ENCODE data around the gene PLPPR5. TPM values are rescaled to one million over a fixed set of nuclear protein-coding genes. Genes with fewer than 3 reads are reported as not detected.

PLPPR5 gene
- total and polyA plus RNA-seq, 2 of the 4 experiments (the other 2 are of a cell fraction), result under 0.01 to 0.05 TPM

DNA sequence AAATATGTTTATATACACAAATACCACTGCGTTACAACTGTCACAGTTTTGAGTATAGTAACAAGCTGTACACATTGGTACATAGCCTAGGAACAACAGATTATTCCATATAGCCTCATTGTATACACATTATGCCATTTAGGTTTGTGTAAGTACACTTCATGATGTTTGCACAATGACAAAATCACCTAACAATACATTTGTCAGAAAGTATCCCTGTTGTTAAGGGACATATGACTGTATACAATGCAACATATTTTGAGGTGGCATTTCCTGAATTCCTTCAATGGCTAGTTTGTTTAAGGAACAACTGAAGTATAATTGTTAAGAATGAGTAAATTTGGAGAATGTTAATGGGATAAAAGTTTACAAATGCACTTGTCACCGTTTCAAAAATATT lies 19.0 kb downstream of the PLPPR5 start:
- no CpG with 5 or more reads among the region's 2 CpGs for WGBS, 2 experiments (ENCODE audit: extremely low coverage in 2 of 2, insufficient read length in 1 of 2)
- Histone ChIP-seq H3K9ac (ENCODE audit: low read depth, low read length) (no peak overlapping the region), H3K27me3 (ENCODE audit: control insufficient read depth, insufficient read depth, low read length) (no peaks in the 10 kb centered on the region), H2AFZ (replicated peaks; ENCODE audit: low read length, poor library complexity) (no peak overlapping the region), H4K91ac (ENCODE audit: insufficient read depth, low read depth, low read length) (no peak overlapping the region), H3K9me1 (ENCODE audit: insufficient read depth, low read length) (no peaks in the 10 kb centered on the region), H3K18ac (ENCODE audit: low read depth, low read length) (no peak overlapping the region), H3K4me2 (ENCODE audit: low read depth, low read length) (no peak overlapping the region), H2BK120ac (ENCODE audit: low read depth, low read length) (no peak overlapping the region), H2BK15ac (ENCODE audit: low read depth, low read length) (no peak overlapping the region), H2AK5ac (ENCODE audit: low read depth, low read length) (no peak overlapping the region), H4K5ac (ENCODE audit: low read depth, low read length) (no peak overlapping the region), H3K27ac (ENCODE audit: insufficient read depth, low read length) (no peak overlapping the region), H3K4me3 (ENCODE audit: insufficient read depth, low read depth, low read length) (no peak overlapping the region), H3K9me3 (ENCODE audit: control insufficient read depth, insufficient read depth, low read length) (peaks cover 3% of the 10 kb centered on the region; the same call in 1 of the 2 replicates), H3K23ac (ENCODE audit: low read depth, low read length) (no peak overlapping the region), H3K36me3 (ENCODE audit: control insufficient read depth, insufficient read depth, low read length) (no peaks in the 10 kb centered on the region), H4K8ac (ENCODE audit: low read depth in 2 of 2, low read length in 2 of 2) (no peak overlapping the region), H3K14ac (replicated peaks; ENCODE audit: low read depth, low read length) (no peak overlapping the region), H3K4me1 (ENCODE audit: control insufficient read depth, insufficient read depth, low read length) (no peaks in the 10 kb centered on the region), H2BK5ac (ENCODE audit: low read depth, low read length, poor library complexity, severe bottlenecking) (no peak overlapping the region), H2BK20ac (ENCODE audit: low read depth, low read length) (no peak overlapping the region), H2AK9ac (replicated peaks; ENCODE audit: low read depth, low read length, poor library complexity) (no peak overlapping the region), H3K56ac (ENCODE audit: extremely low read depth, insufficient read depth, low read length) (no peak overlapping the region), H4K20me1 (ENCODE audit: insufficient read depth, low read length) (no peaks in the 10 kb centered on the region), H3K4ac (ENCODE audit: low read depth, low read length) (no peak overlapping the region), H3K79me1 (ENCODE audit: low read depth in 1 of 2, low read length in 2 of 2) (no peaks in the 10 kb centered on the region)
- DNase-seq (no peak), ATAC-seq (ENCODE audit: low read depth) (no peak)
- intact Hi-C loops (cut with micrococcal nuclease) (loop anchor here (5.0 kb wide), 1 partner anchor 722 kb away; no protein-coding TSS in a partner anchor), dilution Hi-C loops (cut with HindIII; ENCODE audit: low sequenced_read_pairs, unreplicated experiment) (no loop called here), in situ Hi-C loops (cut with MboI; ENCODE audit: low sequenced_read_pairs) (no loop called here)
- BruUV-seq (replicated peaks), result no TSS peak
- ChIA-PET CTCF (interaction anchor here (0.5 kb wide), 1 partner anchor 161 kb away, joined by 3 read pairs; no protein-coding TSS in a partner anchor), POLR2A (ENCODE audit: unreplicated experiment) (no interaction called here)
- TF ChIP-seq MAZ (IDR thresholded peaks at IDR 0.05; ENCODE audit: borderline replicate concordance, low read depth, low read length) (no peak), RCOR1 (IDR thresholded peaks at IDR 0.05; ENCODE audit: insufficient replicate concordance, low read length) (no peak), RAD21 (IDR thresholded peaks at IDR 0.05; ENCODE audit: low read length) (no peak), POLR2A (IDR thresholded peaks at IDR 0.05; ENCODE audit: low read depth, low read length) (no peak), NFE2L2 (IDR thresholded peaks at IDR 0.05; ENCODE audit: low read depth, low read length) (no peak), CHD1 (IDR thresholded peaks at IDR 0.05; ENCODE audit: low read depth, low read length) (no peak), USF2 (IDR thresholded peaks at IDR 0.05; ENCODE audit: low read depth, low read length) (no peak)
